ENCODE measurements around the gene ANAPC1.
"Not testable (repeated sequence)": the region's sequence is repeated elsewhere in the genome, so short reads cannot be mapped to it uniquely, and the experiment has no call there.

The ANAPC1 gene

GRCh38 chr2:111903930-111904439 is 20.0 kb upstream of the ANAPC1 start:
- DNase-seq: no peak

GRCh38 chr2:111903516-111903915 is 19.5 kb upstream of the ANAPC1 start:
- DNase-seq: no peak

GRCh38 chr2:111900859-111901258 is 16.9 kb upstream of the ANAPC1 start:
- peak; percentile 35 to 42 for DNase-seq

GRCh38 chr2:111898703-111899514 is 14.9 kb upstream of the ANAPC1 start:
- DNase-seq: peak in 1 of 2 donors; percentile 54

DNA sequence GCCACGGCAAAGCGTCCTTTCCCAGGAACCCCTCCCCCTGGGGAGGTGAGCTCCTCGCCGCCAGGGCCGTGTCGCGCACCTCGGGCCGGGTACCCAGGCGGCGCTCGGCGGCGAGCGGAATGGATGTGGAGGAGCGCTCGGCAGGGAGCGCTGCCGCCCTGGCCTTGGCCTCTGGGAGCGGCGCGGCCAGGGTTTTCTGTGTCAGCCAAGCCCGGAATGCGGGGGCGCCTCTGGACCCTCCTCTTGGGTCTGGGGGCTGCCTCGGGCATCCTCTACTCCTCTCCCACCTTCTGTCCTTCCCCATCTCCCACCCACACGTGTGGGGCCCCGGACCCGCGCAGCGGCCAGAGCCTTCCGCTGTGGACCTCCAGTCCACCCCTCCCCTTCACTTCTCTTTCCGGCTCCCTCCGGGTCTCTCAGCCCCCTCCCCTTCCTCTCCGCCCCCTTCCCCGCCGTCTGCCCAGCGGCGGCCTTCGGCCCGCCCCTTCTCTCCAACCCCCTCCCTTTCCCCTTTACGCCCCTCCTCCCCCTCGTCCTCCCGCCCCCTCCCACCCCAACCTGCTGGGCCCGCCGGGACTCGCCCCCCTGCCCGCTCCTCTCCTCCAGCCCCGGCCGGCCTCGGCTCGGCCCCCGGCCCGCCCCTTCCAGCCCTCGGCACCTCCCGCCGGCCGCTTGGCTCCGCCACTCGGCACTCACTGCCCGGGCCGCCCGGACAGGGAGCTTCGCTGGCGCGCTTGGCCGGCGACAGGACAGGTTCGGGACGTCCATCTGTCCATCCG is 14.1 kb upstream of the ANAPC1 start, which contains the start of gene MERTK:
Gene MERTK, plus strand, starts transcription at position 684 of the 779 bp plus-strand sequence. CDS start 129 bp downstream, outside the sequence.
- peak; percentile 50 to 71 for DNase-seq

- DNase-seq: no peak
Observed at GRCh38 chr2:111897630-111897923, 13.6 kb upstream of the ANAPC1 start.

GRCh38 chr2:111896576-111896975 is 12.6 kb upstream of the ANAPC1 start:
- no peak for DNase-seq

- no peak for DNase-seq
Observed at GRCh38 chr2:111896024-111896423, 12.0 kb upstream of the ANAPC1 start.

- no peak for DNase-seq
Observed at GRCh38 chr2:111884592-111884964, 585 bp upstream of the ANAPC1 start.

GRCh38 chr2:111872806-111873205 is 11.2 kb downstream of the ANAPC1 start:
- not testable (repeated sequence) for DNase-seq

- DNase-seq: not testable (repeated sequence)
Observed at GRCh38 chr2:111865124-111865523, 18.9 kb downstream of the ANAPC1 start.

- not testable (repeated sequence) for DNase-seq
Observed at GRCh38 chr2:111860005-111860404, 24.0 kb downstream of the ANAPC1 start.

DNA sequence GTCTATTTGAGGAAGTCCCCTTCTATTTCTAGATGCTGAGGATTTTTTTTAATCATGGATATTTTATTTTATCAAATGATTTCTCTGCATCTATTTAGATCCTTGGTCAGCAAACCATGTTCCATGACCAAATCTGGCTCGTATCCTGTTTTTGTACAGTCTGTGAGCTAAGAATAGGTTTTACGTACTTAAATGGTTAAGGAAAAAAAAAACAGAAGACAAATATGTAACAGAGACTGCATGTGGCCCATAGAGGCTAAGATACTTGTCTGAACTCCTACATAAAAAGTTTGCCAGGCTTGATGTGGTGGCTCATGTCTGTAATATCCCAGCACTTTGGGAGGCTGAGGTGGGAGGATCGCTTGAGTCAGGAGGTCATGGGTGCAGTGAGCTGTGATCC is 31.4 kb downstream of the ANAPC1 start:
- not testable (repeated sequence) for DNase-seq

- DNase-seq: not testable (repeated sequence)
Observed at GRCh38 chr2:111850646-111851045, 33.3 kb downstream of the ANAPC1 start.

DNA sequence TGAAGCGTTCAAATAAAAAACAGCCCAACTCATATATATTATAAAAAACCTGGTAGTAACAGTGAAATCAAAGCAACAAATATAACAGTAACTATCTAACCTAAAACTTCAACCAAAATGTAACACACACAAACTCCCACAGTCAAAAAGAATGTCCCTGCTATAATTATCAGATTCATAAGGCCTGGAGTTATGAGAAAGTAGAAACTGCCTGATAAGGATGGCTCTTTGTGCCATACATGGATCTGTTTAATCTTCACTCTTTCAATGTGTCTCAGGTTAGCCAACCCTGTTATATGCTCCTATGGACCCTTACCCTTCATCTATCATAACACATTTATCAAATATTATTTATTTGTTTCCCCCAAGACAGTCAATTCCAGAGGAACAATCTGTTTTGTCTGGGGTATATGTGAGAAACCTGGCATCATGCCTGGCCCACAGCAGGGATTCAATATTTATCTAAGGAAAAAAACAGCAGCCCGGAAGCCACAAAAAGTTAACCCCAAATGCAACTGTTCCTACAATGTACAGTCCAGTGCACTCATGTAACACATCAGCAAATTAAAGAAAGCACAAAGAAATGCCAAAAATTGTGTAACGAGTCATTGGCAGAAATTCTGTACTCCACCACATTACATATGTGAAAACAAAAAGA is 44.2 kb downstream of the ANAPC1 start:
- DNase-seq: not testable (repeated sequence)

- not testable (repeated sequence) for DNase-seq
Observed at GRCh38 chr2:111838992-111839391, 45.0 kb downstream of the ANAPC1 start.

DNA sequence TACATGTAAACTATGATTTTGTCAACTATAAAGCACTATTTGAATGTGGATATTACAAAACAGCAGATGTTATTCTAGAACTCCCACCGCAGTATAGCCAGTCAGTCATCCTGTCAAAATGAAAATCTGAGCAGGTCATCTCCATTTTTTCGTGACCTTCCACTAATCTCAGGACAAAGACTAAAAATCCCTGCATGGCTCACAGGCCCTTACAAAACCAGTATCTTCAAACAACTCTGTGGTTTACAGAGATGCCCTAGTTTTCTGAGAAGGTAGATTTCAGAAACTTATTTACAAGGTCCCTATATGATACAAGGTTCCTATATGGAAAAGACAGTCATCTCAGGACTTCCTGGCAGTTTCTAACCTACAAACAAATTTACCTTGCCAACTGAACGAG is 49.8 kb downstream of the ANAPC1 start:
- not testable (repeated sequence) for DNase-seq

- DNase-seq: not testable (repeated sequence)
Observed at GRCh38 chr2:111830479-111830878, 53.5 kb downstream of the ANAPC1 start.

GRCh38 chr2:111828217-111828766 is 55.7 kb downstream of the ANAPC1 start:
- DNase-seq: not testable (repeated sequence)

DNA sequence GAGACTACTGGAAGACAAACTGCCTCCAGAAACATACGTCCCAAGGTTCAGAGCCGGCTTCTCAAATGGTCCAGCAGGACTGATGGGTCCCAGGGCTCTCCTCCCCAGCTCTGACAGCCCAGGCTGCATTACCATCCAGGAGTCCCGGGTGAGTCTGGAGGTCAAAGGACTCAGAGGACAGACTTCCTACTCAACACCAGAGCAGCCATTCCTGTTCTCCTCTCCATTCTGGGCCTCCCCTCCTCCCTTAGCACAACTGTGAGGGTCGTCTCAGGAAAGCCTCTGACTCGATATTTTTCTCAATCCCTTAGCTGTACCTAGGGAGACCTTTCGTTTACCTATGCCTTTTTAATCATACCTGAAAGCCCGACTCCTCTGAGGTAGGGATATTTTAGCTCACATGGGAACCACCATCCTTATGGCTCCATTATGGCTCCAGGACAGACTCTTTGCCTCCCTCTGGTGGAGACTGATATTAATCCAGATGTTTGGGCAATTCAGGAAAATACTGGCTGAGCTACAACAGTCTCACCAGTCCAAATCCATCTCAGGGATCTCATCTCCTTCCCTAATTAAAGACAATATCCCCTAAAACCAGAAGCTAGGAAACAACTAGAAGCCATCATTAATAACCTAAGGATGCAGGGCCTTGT is 70.9 kb downstream of the ANAPC1 start:
- not testable (repeated sequence) for DNase-seq

DNA sequence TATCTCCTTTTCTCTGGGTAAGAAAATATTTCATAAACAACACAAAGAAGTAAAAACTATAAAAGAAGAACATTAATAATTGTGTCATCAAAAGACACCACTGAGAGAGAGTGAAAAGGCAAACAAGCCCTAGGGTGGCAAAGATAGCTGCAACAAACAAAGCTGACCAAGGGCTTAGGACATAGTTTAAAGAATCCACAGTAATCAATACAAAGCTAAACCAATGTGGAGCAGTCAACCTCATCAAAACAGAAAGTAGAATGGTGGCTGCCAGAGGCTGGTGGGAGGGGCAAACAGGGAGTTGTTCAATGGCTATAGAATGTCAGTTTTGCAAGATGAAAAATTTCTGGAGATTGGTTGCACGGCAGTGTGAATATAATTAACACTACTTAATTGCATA is 93.4 kb downstream of the ANAPC1 start:
- not testable (repeated sequence) for DNase-seq

- DNase-seq: not testable (repeated sequence)
Observed at GRCh38 chr2:111784081-111784480, 99.9 kb downstream of the ANAPC1 start.

Data from hippocampal formation (tissue), 2 donors.